ENCODE results near the gene ZNF70. TPM values are rescaled to one million over a fixed set of nuclear protein-coding genes. Genes with fewer than 3 reads are reported as not detected.

Gene ZNF70
- total and polyA plus RNA-seq, 2 of the 13 experiments (the other 11 are each of a cell fraction or from before 2014, with no cell fraction given): 0.62 to 3.6 TPM

- TF ChIP-seq GMEB1 (CRISPR knock-in tag; IDR thresholded peaks at IDR 0.05; ENCODE audit: borderline replicate concordance) (peak; percentile 50), ZNF484 (CRISPR knock-in tag; IDR thresholded peaks at IDR 0.05; ENCODE audit: borderline replicate concordance, low read depth) (no peak), ZNF430 (CRISPR knock-in tag; IDR thresholded peaks at IDR 0.05) (peak; percentile 19; the same call in 1 of the 2 replicates), ZNF256 (CRISPR knock-in tag; conservative IDR thresholded peaks at IDR 0.05) (0 out of 2 replicates have a peak, but pooled peaks have one; percentile 44), ZBTB49 (CRISPR knock-in tag; IDR thresholded peaks at IDR 0.05; ENCODE audit: borderline replicate concordance) (no peak), ZSCAN22 (CRISPR knock-in tag; IDR thresholded peaks at IDR 0.05) (no peak), NCOR1 (IDR thresholded peaks at IDR 0.05; ENCODE audit: borderline replicate concordance, low read length) (peak; percentile 77; the same call in 1 of the 2 replicates), CREB1 (IDR thresholded peaks at IDR 0.05) (0 out of 2 replicates have a peak, but pooled peaks have one; percentile 38), CREB1 (CRISPR knock-in tag; IDR thresholded peaks at IDR 0.05) (no peak), ZBTB10 (CRISPR knock-in tag; IDR thresholded peaks at IDR 0.05; ENCODE audit: borderline replicate concordance) (no peak; the same call in 1 of the 2 replicates), ZNF607 (CRISPR knock-in tag; IDR thresholded peaks at IDR 0.05; ENCODE audit: borderline replicate concordance) (no peak; the same call in 1 of the 2 replicates), ZBTB42 (CRISPR knock-in tag; IDR thresholded peaks at IDR 0.05) (no peak), HNRNPH1 (optimal IDR thresholded peaks at IDR 0.05; ENCODE audit: low read depth, low read length) (no peak), NFE2L2 (IDR thresholded peaks at IDR 0.05; ENCODE audit: low read length) (no peak), ATF4 (CRISPR knock-in tag; IDR thresholded peaks at IDR 0.05) (peak in 1 of 2 experiments; percentile 76; a peak in 2 of 4 replicates), SCMH1 (CRISPR knock-in tag; IDR thresholded peaks at IDR 0.05; ENCODE audit: borderline replicate concordance) (no peak), ZNF543 (CRISPR knock-in tag; IDR thresholded peaks at IDR 0.05) (peak; percentile 80; the same call in 1 of the 2 replicates), ZNF329 (CRISPR knock-in tag; IDR thresholded peaks at IDR 0.05; ENCODE audit: low read depth) (no peak), NFIC (IDR thresholded peaks at IDR 0.05; ENCODE audit: low read length) (no peak), SIX4 (CRISPR knock-in tag; IDR thresholded peaks at IDR 0.05) (0 out of 2 replicates have a peak, but pooled peaks have one; percentile 62), CREBL2 (CRISPR knock-in tag; IDR thresholded peaks at IDR 0.05; ENCODE audit: borderline replicate concordance) (no peak)
Measured at GRCh38 chr22:23774114-23774921, 23.4 kb upstream of the ZNF70 start (continued).
